ENCODE measurements around the gene ENSA. TPM values are rescaled to one million over a fixed set of nuclear protein-coding genes. Genes with fewer than 3 reads are reported as not detected.
A peak's percentile ranks its signal among the peaks of the same experiment; 100 is the strongest.
"Not testable (repeated sequence)": the region's sequence is repeated elsewhere in the genome, so short reads cannot be mapped to it uniquely, and the experiment has no call there.

ENSA gene, protein sequence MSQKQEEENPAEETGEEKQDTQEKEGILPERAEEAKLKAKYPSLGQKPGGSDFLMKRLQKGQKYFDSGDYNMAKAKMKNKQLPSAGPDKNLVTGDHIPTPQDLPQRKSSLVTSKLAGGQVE
- 112 TPM for total RNA-seq

DNA sequence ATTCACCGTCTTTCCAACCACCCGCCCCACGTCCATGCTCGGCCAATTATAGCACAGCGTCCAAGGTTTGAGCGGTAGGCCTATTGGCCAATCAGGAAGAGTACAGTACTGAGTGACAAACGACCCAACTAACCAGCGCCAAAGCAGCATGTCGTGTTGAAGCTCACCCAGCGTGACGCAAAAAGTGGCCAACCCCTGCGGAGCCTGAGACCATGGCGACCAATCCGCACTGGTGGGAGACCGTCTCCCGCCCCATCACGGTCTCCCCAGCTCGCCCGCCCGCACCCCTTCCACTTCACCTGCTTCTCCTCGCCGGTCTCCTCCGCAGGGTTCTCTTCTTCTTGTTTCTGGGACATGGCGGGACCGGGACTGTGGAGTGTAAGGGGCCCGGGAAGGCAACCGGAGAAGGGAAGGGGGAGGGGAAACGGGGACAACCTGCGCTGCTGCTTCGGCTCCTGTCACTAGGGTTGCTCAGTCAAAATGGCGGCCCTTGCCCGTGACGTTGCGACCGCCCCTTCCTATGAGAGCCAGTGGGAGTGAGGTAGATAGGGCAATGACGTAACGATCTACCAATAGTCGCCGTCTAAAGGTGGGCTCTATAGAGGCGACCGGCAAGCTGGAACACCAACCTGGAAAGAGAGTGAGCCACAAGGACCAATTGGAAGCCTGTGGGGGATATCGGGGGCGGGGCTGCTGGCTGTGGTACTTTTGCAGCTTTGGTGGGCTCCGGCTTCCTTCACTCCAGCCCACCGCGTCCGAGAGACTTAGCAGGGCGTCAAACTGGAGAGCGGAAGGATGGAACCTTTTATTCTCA lies at the start of gene ENSA:
TSS of gene ENSA (minus strand) at position 498 of the 814 bp plus-strand sequence. CDS start at position 356, 142 bp downstream.
- DNase-seq (ENCODE audit: low spot score in 2 of 2) (peak; percentile 68 to 85), FAIRE-seq (no peak)

GRCh38 chr1:150678988-150679387 lies 49.6 kb upstream of the ENSA start:
- FAIRE-seq: no peak
- no peak for DNase-seq (ENCODE audit: low spot score in 2 of 2)

DNA sequence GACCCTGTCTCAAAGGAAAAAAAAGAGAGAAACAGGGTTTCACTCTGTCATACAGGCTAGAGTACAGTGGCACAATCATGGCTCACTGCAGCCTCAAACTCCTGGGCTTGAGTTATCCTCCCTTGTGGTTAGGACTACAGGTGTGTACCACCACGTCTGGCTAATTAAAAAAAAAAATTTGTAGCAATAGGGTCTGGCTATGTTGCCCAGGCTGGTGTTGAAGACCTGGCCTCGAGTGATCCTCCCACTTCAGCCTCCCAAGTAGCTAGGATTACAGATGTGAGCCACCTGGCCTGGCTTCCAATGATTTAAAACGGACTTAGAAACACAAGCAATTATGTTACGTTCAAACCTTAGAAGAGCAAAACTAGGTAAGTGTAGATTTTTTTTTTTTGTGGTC lies 45.5 kb upstream of the ENSA start:
- DNase-seq (ENCODE audit: low spot score in 2 of 2) (no peak), FAIRE-seq (no peak)

GRCh38 chr1:150663321-150663720 lies 33.9 kb upstream of the ENSA start:
- no peak for DNase-seq (ENCODE audit: low spot score in 2 of 2)
- no peak for FAIRE-seq

GRCh38 chr1:150662811-150663210 lies 33.4 kb upstream of the ENSA start:
- DNase-seq (ENCODE audit: low spot score in 2 of 2): no peak
- FAIRE-seq: no peak

- DNase-seq (ENCODE audit: low spot score in 2 of 2): no peak
- FAIRE-seq: no peak
Measured at GRCh38 chr1:150661156-150661555, 31.7 kb upstream of the ENSA start.

GRCh38 chr1:150660584-150660983 lies 31.2 kb upstream of the ENSA start:
- DNase-seq (ENCODE audit: low spot score in 2 of 2): no peak
- FAIRE-seq: no peak

- not testable (repeated sequence) for FAIRE-seq; DNase-seq (ENCODE audit: low spot score in 2 of 2)
Measured at GRCh38 chr1:150657064-150657463, 27.7 kb upstream of the ENSA start.

DNA sequence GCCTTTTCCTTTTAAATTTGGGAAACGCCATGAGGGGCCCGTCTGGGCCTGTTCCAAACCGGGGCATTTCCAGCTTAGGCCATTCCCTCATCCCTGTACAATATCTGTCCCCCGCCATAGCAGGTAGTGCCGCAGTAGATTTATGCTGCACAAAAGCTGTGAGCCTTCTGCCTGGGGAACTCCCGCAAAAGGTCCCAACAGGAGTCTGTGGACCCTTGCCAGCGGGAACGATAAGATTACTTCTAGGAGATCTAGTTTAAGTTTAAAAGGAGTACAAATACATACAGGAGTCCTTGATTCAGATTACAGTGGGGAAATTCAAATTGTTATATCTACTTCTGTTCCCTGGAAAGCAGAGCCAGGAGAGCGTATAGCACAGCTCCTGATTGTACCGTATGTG lies 25.2 kb upstream of the ENSA start:
- FAIRE-seq; DNase-seq (ENCODE audit: low spot score in 2 of 2): not testable (repeated sequence)

DNA sequence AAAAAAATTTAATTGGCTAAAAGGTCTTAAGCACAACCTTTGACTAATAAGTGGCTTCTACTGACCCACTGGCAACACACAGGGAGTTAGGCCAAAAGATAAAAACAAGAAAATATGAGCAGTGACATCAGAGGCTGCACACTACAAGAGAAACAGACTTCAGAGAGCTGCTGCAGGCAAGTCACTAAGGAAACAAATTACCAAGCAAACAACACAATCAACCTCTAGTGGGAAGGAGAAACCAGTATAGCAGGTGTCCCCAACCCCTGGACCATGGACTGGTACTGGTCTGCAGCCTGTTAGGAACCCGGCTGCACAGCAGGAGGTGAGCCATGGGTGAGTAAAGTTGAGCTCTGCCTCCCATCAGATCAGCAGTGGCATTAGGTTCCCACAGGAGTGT lies 20.8 kb upstream of the ENSA start:
- DNase-seq (ENCODE audit: low spot score in 2 of 2) (no peak), FAIRE-seq (no peak)

DNA sequence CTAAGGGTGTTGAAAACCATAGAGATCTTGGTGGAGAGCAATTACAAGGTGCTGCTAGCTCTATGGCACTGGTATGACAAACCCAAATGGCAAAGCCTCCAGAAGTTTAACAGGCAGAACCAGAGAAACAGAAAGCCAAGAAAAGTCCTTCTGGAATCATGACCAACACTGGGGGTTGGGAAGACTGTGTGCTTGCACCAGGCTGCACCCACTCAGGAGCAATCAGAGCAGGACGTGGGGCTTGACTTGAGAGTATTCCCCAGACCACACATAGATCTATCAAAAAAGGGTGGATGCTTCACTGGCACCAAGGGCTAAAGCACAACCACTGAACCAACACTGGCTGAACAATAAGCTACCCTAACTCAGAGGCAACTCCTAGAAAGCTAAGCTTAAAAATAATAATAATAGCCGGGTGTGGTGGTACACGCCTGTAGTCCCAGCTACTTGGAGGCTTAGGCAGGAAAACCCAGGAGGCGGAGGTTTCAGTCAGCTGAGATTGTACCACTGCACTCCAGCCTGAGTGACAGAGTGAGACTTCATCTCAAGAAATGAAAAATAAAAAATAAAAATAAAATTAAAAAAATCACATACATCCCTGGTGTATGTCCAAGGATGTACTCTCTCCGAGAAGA lies 20.1 kb upstream of the ENSA start:
- FAIRE-seq (no peak), DNase-seq (ENCODE audit: low spot score in 2 of 2) (no peak)

GRCh38 chr1:150642296-150642695 lies 12.9 kb upstream of the ENSA start:
- FAIRE-seq (no peak), DNase-seq (ENCODE audit: low spot score in 2 of 2) (no peak)

DNA sequence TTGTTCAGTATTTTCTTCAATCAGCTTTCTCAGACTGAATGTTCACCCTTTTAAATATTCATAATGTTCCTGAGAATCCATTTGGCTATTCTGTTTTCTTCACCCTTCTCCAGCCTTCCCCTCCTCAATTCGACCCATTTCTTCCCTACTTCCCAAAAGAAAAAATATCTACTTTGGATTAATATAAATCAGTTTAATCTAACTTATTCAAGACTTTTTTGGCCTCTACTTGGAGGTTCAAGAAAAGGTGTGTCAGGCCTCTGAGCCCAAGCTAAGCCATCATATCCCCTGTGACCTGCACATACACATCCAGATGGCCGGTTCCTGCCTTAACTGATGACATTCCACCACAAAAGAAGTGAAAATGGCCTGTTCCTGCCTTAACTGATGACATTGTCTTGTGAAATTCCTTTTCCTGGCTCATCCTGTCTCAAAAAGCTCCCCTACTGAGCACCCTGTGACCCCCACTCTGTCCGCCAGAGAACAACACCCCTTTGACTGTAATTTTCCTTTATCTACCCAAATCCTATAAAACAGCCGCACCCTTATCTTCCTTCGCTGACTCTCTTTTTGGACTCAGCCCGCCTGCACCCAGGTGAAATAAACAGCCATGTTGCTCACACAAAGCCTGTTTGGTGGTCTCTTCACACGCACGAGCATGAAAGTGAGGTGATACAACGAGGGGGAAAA lies 11.9 kb upstream of the ENSA start:
- FAIRE-seq; DNase-seq (ENCODE audit: low spot score in 2 of 2): not testable (repeated sequence)

- not testable (repeated sequence) for FAIRE-seq; DNase-seq (ENCODE audit: low spot score in 2 of 2)
Measured at GRCh38 chr1:150638430-150638829, 9.0 kb upstream of the ENSA start.

- DNase-seq (ENCODE audit: low spot score in 2 of 2); FAIRE-seq: not testable (repeated sequence)
Measured at GRCh38 chr1:150634839-150635622, 5.6 kb upstream of the ENSA start.

DNA sequence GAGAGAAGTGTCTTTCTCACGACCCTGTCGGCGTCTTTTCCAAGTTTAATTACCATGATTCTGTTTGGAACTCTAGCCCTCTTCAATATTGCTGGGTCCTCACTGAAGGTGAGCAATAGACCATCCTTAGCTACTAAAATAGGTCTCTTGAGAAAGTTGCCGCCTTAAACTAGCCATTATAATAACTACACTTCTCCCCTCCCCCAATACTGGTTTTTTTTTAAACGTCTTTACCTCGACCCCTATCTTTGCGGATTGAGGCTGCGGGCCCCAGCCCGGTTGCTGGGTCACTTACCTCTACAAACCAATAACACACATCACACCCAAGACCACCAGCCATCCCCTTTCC lies 672 bp downstream of the ENSA start:
- no peak for FAIRE-seq
- no peak for DNase-seq (ENCODE audit: low spot score in 2 of 2)

GRCh38 chr1:150627826-150628410 lies 1.5 kb downstream of the ENSA start:
- DNase-seq (ENCODE audit: low spot score in 2 of 2): no peak

GRCh38 chr1:150626150-150626549 lies 3.3 kb downstream of the ENSA start:
- FAIRE-seq (no peak), DNase-seq (ENCODE audit: low spot score in 2 of 2) (no peak)

More at GRCh38 chr1:150627826-150628410, 1.5 kb downstream of the ENSA start:
- FAIRE-seq: no peak

DNA sequence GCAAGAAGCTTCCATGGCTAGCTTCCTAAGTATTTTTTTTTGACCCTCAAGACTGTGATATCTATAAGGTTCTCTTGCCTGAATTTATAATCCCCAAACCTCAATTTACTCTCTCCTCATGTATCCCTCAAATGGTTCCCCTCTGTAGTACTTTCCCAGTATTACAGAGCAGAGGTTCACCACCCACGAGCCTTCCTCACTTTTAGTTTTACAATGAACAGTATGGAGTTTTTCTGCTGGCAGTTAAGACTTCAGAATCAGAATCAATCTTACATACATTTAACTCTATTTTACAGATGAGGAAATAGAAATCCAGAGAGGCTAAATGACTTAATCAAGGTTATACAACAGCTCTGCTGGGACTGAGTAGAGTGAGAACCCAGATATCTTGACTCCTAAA lies 4.9 kb downstream of the ENSA start:
- not testable (repeated sequence) for FAIRE-seq; DNase-seq (ENCODE audit: low spot score in 2 of 2)

DNA sequence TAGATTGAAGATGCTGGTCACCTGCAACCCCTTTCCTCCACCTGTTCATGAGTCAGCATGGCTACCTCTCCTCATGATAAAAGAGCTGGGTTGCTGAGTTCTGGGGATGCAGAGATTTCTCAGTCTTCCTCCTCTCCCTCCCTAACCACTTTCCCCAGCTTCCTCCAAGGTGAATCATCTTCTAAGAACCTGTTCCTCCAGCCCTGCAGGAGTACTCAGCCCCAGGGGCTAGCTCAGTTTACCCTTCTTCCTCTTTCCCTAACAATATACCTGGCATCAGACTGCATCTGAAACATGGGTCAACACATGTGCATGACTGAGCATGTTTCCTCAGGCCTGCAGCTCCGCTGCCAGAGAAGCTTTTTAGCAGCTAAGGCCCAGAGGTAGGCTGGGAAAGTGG lies 5.3 kb downstream of the ENSA start:
- FAIRE-seq; DNase-seq (ENCODE audit: low spot score in 2 of 2): not testable (repeated sequence)

Data from frontal cortex (tissue), 4 donors.